Spleen (tissue), 7 donors: ENCODE measurements around the gene ASTN1.

Source experiments
- CTCF ChIP-seq, 11 experiments: fragments of 200-600 bp in 7 of 11; fragments of 450-650 bp in 4 of 11; sonication (generic) in 4 of 11; IDR thresholded peaks in 8 of 11; conservative IDR thresholded peaks in 3 of 11; 1 replicate in 7 of 11; 2 replicates in 4 of 11; pipeline versions ENCODE4 v1.4.0 to v1.8.0; 2016 to 2021; ENCODE audit warnings: antibody characterized with exemption in 11 of 11, inconsistent platforms in 4 of 11, mild to moderate bottlenecking in 1 of 11
- POLR2A ChIP-seq, 3 donors: fragments of 450-650 bp; IDR thresholded peaks; one replicate each; pipeline ENCODE4 v1.5.1; 2017; ENCODE audit warnings: antibody characterized with exemption in 3 of 3, mild to moderate bottlenecking in 1 of 3
- donor health status: DM: no; HTN: no; CAD: no; lungs with moderate emphysema.
- donor health status: DM: no; HTN: no; CAD: no.
- donor health status: DM: no; HTN: no; CAD: no.

GRCh38 chr1:177130451-177130945, 34.0 kb downstream of the ASTN1 start:
- TF ChIP-seq CTCF (IDR thresholded peaks at IDR 0.05 in 8 of 11, conservative IDR thresholded peaks at IDR 0.05 in 3 of 11) (no peak), POLR2A (IDR thresholded peaks at IDR 0.05) (no peak)
